HuH-7 (cell line): ENCODE results near the gene NTHL1.

Experiments used
- DNase-seq: peaks from one replicate; pipeline ENCODE4 v3.0.0; 2011; ENCODE audit warnings: low spot score

The NTHL1 gene

DNA sequence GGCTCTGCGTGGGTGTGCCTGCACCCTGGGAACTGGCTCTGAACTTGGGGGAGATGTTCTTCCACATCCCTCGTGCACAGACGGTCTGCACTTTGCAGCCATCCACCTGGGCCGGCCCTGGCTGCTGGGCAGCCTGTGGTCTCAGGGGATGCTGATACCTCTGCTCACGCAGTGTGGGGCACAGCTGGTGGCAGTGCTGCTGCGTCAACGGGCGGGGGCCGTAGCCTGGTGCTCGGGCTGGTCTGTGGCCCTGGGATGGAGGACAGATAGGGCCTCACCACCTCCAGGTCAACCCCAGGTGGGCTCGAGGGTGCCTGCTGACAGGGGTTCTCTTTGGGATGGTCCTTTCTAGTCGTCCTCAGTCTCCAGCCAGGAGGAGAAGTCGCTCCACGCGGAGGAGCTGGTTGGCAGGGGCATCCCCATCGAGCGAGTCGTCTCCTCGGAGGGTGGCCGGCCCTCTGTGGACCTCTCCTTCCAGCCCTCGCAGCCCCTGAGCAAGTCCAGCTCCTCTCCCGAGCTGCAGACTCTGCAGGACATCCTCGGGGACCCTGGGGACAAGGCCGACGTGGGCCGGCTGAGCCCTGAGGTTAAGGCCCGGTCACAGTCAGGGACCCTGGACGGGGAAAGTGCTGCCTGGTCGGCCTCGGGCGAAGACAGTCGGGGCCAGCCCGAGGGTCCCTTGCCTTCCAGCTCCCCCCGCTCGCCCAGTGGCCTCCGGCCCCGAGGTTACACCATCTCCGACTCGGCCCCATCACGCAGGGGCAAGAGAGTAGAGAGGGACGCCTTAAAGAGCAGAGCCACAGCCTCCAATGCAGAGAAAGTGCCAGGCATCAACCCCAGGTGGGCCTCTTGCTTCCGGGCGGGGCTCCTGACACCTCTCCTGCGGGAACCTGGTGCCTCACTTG, 36.5 kb upstream of the NTHL1 start:
- no peak for DNase-seq

DNA sequence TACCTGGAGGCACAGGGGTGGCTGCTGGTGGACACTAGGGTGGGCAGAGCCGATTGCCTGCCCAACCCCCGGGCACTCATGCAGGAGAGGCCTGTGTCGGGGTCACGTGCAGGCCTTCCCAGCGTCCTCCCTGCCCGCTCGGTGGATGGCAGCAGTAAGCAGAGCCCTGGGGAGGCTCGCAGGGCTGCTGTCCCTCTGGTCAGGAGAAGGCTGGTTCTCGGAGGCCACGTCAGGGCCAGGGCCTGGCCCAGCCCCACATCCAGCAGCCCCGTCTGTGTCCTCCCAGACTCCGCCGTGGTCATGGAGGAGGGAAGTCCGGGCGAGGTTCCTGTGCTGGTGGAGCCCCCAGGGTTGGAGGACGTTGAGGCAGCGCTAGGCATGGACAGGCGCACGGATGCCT, 35.8 kb upstream of the NTHL1 start:
- no peak for DNase-seq

DNA sequence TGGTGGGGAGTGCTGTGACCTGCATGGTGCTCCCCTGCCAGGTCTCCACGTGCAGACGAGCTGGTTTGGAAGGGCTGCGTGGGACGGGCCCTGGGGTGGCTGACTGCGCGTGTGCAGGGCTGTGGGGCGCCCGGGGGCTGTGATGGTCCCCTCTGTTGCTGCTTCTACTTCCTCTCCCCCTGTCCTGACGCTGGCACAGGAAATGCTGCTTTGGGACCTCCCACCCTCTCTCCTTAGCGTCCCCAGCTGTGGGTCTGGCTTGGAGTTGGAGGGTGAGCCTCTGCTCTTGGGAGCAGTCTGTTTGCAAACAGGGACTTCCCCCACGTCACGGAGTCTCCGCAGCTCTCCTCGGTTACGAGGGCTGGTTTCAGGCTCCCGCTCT, 35.3 kb upstream of the NTHL1 start:
- no peak for DNase-seq

DNA sequence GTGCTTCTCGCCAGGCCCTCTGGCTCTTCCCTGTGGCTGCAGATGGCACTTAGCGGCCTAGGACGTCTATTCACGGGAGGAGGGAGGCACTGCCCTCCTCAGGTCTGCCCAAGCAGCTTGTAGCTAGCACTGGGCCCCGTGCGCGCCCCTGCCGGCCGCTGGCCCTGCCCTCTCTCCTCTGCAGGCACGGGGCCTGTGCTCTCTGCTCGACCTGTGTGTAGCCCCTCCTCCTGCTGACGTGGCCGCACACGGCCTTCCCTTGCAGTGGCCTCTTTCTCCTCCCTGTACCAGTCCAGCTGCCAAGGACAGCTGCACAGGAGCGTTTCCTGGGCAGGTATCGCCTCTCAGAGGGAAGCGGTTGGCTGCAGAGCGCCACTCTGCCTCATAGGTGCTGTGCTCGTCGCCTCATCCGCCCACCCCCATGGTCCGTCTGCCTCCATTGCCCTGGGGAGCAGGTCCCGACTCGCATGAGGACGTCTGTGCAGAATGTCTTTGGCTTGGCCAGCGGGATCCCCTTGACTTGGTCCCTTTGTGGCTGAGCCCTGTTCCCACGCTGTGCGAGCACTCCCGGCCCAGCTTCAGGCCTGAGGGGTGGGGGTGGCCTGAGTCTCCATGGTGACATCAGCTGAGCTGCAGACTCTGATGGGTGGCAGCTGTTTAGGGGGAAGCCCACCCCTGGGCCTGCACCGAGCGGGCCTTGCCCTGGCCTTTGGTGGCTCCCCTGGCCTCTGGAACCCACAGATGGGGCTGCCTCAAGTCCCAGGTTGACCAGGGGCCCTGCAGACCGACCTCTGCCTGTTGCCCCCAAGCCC, 34.7 kb upstream of the NTHL1 start:
- no peak for DNase-seq

DNA sequence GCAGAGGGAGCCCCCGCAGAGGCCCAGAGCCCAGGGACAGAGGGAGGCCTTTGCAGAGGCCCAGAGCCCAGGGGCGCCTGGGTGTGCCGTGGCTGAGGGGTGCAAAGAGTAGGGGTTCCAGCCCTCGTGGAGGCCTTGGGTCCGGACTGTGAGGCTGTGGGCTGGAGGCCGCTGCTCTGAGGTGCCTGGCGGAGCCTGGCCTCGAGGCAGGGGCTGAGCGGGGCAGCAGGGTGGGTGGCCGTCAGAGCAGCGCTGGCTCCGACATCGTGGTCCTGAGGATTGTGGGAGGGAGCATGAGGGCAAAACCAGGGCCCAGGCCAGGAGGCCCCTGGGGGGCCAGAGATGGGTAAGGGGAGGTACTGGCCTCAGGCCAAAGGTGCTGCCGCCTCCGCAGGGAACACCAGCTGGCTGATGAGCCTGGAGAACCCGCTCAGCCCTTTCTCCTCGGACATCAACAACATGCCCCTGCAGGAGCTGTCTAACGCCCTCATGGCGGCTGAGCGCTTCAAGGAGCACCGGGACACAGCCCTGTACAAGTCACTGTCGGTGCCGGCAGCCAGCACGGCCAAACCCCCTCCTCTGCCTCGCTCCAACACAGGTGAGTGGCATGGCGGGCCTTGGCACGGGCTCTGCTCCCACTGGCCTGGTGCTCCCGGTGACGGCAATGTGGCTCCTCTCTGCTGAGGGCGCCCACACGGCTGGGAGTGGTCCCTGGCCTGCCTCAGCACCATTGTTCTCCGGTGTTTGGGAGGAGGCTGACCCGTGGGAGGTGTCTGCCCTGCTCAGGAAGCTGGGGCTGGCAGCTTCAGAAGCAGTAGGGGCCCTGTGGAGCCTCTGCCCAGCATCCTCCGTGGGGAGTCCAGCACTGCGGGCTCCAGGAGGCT, 33.8 kb upstream of the NTHL1 start:
- DNase-seq: no peak

DNA sequence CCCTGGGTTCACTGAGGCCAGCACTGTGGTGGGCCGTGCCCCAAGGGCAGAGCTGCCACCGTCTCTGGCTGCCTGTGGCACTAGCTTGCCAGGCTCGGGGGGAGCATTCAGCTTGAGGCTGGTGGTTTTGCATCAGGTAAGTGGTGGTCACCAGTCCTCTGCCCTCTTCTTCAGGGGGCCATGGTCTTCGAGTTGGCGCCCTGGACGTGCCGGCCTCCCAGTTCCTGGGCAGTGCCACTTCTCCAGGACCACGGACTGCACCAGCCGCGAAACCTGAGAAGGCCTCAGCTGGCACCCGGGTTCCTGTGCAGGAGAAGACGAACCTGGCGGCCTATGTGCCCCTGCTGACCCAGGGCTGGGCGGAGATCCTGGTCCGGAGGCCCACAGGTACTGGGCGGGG, 32.4 kb upstream of the NTHL1 start:
- DNase-seq: no peak

DNA sequence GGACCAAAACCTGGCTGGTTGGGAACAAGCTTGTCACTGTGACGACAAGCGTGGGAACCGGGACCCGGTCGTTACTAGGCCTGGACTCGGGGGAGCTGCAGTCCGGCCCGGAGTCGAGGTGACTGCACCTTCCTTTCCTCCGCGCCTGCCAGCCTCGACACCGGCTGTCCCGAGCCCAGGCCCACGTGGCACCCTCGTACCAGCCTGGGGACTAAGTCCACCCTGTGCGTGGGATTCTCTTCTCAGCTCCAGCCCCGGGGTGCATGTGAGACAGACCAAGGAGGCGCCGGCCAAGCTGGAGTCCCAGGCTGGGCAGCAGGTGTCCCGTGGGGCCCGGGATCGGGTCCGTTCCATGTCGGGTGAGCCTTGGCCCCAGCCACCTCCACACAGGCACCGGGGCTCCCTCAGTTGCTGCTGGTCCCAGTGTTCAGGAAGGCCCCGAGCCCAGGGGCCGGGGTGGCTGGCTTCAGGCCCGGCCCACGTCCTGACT, 31.7 kb upstream of the NTHL1 start:
- no peak for DNase-seq

DNA sequence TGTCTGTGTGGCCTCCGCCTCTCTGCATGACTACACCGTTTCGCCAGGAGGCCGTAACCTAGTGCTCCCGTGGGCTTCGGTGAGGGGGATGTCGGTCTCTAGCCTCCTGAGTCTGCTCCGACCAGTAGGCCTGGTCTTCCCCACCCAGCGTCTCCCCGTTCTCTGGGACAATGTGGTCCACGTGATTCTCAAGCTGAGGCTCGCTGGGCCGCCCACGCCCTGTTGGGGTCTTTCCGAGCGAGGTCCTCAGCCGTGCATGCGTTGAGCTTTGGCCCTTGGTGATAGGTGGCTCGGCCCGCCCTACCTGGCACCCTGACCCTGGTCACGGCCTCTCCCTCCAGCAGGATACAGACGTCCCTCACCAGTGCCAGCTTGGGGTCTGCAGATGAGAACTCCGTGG, 31.1 kb upstream of the NTHL1 start:
- no peak for DNase-seq

DNA sequence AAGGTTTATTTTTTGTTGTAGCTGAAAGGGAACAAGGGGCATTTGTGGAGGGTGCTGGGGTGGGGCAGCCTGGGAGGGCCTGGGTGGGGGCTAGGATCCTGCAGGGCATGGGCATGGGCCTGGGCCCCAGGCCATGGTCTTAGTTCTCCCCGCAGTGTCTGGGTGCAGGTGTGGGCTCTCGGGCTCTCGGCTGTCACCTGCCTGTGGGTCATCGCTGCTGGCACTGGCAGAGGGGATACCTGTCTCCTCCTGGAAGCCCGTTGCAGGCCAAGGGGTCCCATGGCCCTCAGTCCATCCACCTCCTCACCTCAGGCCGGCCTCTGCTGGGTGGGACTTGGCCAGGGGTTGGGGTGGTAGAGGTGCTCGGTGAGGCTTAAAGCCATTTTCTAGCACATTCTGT, 30.5 kb upstream of the NTHL1 start:
- no peak for DNase-seq

DNA sequence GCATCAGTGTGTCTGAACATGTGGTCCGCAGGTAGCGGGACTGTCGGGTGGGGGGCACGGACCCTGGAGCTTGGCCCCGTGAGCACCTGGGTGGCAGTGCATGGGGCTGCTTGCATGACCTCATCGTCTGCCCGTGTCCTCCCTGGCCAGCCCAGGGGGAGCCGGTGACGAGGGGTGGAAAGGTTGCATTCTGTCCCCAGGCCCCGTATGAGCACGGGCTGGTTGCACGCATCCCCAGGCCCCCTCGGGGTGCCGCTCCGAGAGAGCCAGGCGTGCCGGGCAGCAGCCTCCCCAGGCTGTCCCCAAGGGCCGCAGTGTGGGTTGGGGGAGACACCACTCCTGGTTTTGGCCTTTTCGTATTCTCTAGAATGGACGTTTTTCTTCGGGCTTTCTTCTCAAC, 30.1 kb upstream of the NTHL1 start:
- no peak for DNase-seq

DNA sequence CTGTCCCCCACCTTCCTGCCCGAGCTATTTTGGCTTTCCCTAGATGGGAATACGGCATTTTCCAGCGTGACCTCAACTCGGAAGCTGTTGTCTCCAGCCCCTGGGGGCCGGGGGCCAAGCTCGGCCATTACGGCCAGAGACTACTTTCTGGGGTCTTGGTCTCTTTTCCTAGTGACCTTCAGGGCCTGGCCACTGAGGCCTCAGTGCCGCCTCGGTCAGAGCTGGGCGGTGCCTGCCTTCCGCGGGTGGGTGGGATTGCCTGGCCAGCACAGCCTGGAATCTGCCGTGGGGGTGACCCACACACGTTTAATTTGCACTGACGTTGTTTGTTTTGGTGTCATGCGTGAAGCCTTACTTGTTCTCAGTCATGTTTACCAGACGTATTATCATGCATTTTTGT, 29.4 kb upstream of the NTHL1 start:
- no peak for DNase-seq

DNA sequence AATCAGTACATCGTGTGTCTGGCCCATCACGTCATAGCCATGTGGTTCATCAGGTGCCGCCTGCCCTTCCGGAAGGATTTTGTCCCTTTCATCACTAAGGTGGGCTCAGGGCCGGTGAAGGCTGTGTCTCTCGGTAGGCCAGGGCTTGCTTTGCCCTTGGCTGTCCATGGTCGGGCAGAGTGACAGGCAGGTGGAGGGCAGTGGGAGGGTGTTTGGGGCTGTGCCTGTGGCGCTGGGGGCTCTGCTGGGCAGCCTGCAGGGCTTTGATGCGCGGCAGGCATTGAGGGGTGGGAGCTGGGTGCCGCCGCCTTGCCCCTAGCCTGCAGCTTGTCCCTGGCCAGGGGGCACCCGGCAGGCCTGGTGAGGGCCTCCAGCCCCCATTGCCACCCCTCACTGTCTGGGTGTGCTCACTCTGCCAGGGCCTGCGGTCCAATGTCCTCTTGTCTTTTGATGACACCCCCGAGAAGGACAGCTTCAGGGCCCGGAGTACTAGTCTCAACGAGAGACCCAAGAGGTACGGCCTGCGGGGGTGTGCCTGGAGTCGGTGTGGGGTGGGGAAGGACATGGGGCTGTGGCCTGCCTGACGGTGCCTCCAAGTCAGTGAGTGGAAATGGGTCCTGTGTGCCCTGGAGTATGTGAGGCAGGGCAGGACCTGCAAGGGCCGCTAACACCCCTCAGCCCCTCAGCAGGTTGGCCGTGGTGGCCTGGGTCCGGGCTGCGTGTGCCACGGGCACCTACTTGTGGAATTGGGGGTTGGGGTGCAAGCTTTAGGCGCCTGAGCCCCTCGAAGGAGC, 28.6 kb upstream of the NTHL1 start:
- DNase-seq: no peak

DNA sequence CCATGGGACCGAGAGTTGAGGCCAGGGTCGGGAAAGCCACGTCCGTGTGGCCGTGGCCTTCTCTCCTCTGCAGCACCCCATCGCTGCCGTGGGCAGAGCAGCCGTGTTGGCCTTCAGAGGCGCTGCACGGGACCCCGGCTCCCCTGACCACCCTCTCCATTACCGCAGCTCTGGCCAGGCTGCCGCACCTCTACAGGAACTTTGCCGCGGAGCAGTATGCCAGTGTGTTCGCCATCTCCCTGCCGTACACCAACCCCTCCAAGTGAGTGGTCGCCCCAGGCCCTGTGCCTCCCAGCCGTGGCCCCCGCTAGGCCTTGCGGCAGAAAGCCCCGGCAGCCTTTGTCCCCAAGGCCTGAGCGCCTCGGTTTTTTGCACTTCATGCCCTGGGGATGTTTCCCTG, 28.0 kb upstream of the NTHL1 start:
- no peak for DNase-seq

DNA sequence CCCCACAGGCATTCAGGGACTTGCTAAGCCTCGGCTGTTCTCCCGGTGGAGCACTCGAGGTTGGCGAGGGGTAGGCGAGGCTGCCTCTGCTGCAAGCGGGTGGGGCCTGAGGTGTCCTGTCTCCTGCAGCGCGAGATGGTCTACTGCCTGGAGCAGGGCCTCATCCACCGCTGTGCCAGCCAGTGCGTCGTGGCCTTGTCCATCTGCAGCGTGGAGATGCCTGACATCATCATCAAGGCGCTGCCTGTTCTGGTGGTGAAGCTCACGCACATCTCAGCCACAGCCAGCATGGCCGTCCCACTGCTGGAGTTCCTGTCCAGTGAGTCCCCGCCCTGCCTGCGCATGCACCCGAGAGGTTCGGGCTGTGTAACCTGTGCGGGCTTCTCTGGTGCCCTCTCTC, 26.4 kb upstream of the NTHL1 start:
- no peak for DNase-seq

DNA sequence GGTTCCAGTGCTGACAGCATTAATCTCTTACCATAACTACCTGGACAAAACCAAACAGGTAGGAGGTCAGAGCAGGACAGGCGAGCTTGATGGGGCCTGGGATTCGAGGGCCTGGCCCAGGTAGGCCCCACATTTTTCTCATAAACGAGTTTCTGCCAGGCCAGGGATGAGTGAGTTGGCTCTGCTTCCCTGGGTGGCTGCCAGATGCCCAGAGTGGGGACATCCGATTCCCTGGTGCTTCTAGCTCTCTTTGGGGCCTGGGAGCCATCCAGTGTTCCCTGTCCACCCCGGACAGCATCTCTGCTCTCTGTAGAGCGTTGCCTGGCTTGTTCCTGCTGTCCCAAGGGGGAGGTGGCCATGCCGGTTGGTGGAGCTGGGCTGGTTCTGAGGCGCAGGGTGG, 25.3 kb upstream of the NTHL1 start:
- DNase-seq: no peak

DNA sequence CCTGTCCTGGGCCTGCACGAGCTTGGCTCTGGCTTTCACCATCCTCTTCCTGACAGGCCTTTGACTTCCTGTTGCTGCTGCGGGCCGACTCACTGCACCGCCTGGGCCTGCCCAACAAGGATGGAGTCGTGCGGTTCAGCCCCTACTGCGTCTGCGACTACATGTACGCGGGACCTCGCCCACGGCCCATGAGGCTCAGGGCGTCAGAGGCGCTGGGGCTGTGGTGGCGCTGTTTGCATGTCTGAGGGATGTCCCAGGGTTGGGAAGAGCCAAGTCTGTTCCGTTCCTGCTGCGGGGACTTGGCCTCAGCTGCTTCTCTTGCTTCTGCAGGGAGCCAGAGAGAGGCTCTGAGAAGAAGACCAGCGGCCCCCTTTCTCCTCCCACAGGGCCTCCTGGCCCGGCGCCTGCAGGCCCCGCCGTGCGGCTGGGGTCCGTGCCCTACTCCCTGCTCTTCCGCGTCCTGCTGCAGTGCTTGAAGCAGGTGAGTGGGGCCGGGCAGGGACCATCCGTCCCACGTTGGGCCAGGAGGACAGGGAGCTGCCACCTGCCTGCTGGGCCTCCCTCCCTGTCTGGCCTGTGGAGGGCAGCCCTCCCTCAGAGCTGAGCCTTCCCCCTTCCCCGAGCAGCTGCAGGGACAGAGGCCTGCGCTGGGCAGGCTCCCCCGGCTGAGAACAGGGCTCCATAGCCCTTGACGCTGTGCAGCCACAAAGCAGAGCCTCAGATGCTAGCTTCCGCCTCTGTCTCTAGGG, 24.0 kb upstream of the NTHL1 start:
- no peak for DNase-seq

DNA sequence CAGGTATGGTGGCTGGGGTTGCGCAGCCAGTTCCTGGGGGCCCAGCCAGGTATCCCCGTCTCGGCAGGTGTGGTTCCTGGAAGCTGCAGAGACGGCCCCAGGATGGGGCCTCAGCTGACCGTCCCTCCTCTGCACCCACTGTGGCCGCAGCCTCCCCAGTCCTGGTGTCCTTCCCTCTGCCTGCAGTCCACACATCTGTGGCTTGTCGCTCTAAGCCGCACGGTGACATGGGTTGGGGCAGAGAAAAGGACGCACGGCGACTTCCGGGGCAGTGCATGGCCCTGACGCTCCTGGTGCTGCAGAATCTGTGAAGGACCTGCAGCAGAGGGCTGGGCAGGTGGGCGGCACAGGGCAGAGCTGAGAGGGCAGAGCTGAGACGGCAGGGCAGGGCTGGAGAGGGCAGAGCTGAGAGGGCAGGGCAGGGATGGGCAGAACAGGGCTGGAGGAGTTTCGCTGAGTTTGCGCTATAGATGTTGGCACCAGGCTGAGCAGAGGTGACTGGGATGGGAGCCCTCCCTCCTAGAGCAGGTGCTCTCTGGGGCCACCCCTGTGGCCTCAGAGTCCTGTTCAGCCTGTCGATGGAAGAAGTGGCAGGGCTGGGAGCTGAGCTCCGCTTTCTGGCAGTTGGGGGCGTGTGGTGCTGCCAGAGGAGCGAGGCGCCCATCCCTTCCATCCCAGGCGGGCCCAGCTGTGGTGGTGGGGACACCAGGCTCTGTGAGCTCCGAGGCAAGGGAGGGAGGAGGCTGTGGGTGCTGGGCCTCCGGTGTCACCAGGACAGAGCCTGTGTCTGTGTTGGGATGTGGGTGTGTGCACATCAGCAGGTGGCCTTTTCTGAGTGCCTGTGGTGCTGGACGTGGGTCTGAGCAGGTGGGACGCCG, 23.2 kb upstream of the NTHL1 start:
- no peak for DNase-seq

DNA sequence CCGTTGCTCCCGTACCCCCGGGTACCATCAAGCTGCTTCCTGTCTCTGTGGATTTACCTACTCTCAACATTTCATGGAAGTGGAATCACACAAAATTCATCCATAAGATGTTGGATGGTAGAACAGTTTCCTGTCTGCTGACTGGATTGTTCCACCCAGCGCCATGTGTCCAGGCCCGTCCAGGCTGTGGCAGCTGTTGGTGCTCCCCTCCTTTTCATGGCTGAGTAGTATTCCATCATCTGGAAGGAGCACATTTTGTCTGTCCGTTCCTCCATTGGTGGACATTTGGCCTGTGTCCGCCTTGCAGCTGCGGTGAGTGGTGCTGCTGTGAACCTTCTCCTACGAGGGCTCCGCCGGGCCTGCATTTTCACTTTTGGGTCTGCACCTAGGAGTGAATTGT, 18.5 kb upstream of the NTHL1 start:
- no peak for DNase-seq

DNA sequence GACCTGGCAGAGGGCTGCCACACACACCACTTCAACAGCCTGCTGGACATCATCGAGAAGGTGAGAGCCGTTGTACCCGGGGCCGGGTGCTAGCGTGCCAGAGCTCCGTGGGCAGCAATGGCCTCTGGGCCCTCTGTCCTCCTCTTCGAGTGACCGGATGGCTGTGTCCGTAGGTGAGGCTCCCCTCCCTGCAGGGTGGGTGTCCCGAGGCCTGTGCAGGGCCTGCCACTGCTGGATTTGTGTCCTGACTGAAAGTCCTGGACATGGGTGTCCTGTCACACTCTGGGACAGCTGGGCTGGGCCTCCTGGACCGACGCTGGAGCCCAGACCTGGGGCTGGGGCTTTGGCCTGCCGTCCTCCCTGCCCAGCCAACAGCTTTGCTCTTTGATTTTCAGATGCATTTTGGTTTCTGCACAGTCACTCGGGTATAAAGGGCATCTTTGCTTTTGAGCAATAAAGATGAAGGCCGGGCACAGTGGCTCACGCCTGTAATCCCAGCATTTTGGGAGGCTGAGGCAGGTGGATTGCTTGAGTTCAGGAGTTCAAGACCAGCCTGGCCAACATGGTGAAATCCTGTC, 16.8 kb upstream of the NTHL1 start:
- DNase-seq: no peak
